ENCODE data around the gene MVB12B.

MVB12B gene

GRCh38 chr9:126406075-126406667 lies 79.5 kb downstream of the MVB12B start:
- H3K4me3 Mint-ChIP-seq, result no peak overlapping the region
- no peak overlapping the region for H3K27ac Mint-ChIP-seq
- no peak for ATAC-seq
- H3K4me1 Mint-ChIP-seq, result peaks cover 4% of the 10 kb centered on the region
- no peaks in the 10 kb centered on the region for H3K9me3 Mint-ChIP-seq
- no peaks in the 10 kb centered on the region for H3K27me3 Mint-ChIP-seq
- no peaks in the 10 kb centered on the region for H3K36me3 Mint-ChIP-seq

GRCh38 chr9:126407114-126407870 lies 80.7 kb downstream of the MVB12B start:
- H3K9me3 Mint-ChIP-seq, result no peaks in the 10 kb centered on the region
- peaks cover 15% of the 10 kb centered on the region for H3K4me1 Mint-ChIP-seq
- H3K27ac Mint-ChIP-seq, result no peak overlapping the region
- no peaks in the 10 kb centered on the region for H3K36me3 Mint-ChIP-seq
- H3K4me3 Mint-ChIP-seq, result no peak overlapping the region
- ATAC-seq, result no peak
- no peaks in the 10 kb centered on the region for H3K27me3 Mint-ChIP-seq

DNA sequence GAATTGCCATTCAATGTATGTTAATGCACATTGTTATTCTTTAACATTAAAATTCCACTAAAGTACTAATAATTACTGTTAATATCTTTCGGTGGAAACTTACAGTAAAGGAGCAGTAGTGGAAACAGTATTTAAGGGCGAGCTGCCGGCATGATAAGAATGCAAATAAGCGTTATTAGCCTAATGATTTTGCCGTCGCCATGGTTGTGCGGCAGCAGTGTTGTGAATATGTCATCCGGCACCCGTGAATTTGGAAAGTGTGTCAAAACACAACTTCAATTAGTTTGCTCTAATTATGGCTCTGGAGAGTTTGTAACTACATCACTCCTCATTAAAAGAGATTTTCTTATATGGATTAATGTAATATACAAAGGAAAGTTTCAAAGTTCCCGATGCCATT lies 81.4 kb downstream of the MVB12B start:
- no peaks in the 10 kb centered on the region for H3K27me3 Mint-ChIP-seq
- ATAC-seq, result no peak
- no peak overlapping the region for H3K27ac Mint-ChIP-seq
- no peaks in the 10 kb centered on the region for H3K36me3 Mint-ChIP-seq
- H3K4me3 Mint-ChIP-seq, result no peak overlapping the region
- peaks cover 22% of the 10 kb centered on the region for H3K4me1 Mint-ChIP-seq
- H3K9me3 Mint-ChIP-seq, result no peaks in the 10 kb centered on the region

- no peak for ATAC-seq
- Mint-ChIP-seq H3K36me3 (no peaks in the 10 kb centered on the region), H3K27me3 (no peaks in the 10 kb centered on the region), H3K4me1 (peaks cover 24% of the 10 kb centered on the region), H3K4me3 (no peak overlapping the region), H3K9me3 (no peaks in the 10 kb centered on the region), H3K27ac (no peak overlapping the region)
Observed at GRCh38 chr9:126410229-126410628, 83.6 kb downstream of the MVB12B start.

GRCh38 chr9:126411225-126411947 lies 84.8 kb downstream of the MVB12B start:
- peaks cover 7% of the 10 kb centered on the region for H3K36me3 Mint-ChIP-seq
- peak overlapping the region; percentile 52 for H3K4me3 Mint-ChIP-seq
- H3K9me3 Mint-ChIP-seq, result no peaks in the 10 kb centered on the region
- ATAC-seq, result peak; percentile 82
- peak overlapping the region; percentile 35 for H3K27ac Mint-ChIP-seq
- peaks cover 24% of the 10 kb centered on the region for H3K4me1 Mint-ChIP-seq
- H3K27me3 Mint-ChIP-seq, result no peaks in the 10 kb centered on the region

DNA sequence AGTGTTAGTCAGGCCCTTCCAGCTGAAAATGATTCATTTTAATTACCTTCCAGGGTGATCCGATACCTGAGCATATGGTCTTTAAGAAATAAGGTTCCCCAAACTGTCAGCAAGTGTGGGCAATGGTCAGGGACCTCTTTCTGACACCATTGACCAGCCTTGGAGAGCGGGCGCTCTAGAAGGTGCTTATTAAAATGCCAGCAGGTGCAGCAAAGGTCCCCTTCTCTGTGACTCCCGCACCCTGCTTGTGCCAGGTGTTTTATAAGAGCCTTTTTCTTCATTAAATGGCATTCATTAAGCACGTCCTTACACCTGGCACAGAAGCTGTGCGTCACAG lies 85.3 kb downstream of the MVB12B start:
- Mint-ChIP-seq H3K27me3 (no peaks in the 10 kb centered on the region), H3K4me3 (peak overlapping the region; percentile 52), H3K36me3 (peaks cover 7% of the 10 kb centered on the region), H3K9me3 (no peaks in the 10 kb centered on the region), H3K27ac (peak overlapping the region; percentile 35), H3K4me1 (peaks cover 24% of the 10 kb centered on the region)
- no peak for ATAC-seq

DNA sequence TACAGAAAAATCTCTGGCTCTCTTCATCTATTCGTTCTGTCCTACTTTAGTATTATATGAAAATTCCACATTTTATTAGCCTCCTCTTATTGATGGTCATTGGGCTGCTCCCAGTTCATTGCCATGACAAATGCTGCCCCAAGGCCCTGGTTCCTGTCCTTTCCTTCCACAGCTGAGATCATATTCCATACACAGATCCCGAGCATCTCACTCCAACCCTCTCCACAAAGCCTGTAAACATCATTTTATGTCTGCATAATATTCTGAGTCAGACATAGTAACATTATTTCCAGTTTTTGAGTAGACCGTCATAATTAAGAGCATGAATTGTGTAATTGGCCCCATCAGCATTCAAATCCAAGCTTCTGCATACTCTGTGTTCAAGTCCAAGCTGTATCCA lies 86.3 kb downstream of the MVB12B start:
- H3K4me1 Mint-ChIP-seq, result peaks cover 24% of the 10 kb centered on the region
- peaks cover 7% of the 10 kb centered on the region for H3K36me3 Mint-ChIP-seq
- no peak overlapping the region for H3K27ac Mint-ChIP-seq
- H3K9me3 Mint-ChIP-seq, result no peaks in the 10 kb centered on the region
- ATAC-seq, result no peak
- no peak overlapping the region for H3K4me3 Mint-ChIP-seq
- H3K27me3 Mint-ChIP-seq, result no peaks in the 10 kb centered on the region

DNA sequence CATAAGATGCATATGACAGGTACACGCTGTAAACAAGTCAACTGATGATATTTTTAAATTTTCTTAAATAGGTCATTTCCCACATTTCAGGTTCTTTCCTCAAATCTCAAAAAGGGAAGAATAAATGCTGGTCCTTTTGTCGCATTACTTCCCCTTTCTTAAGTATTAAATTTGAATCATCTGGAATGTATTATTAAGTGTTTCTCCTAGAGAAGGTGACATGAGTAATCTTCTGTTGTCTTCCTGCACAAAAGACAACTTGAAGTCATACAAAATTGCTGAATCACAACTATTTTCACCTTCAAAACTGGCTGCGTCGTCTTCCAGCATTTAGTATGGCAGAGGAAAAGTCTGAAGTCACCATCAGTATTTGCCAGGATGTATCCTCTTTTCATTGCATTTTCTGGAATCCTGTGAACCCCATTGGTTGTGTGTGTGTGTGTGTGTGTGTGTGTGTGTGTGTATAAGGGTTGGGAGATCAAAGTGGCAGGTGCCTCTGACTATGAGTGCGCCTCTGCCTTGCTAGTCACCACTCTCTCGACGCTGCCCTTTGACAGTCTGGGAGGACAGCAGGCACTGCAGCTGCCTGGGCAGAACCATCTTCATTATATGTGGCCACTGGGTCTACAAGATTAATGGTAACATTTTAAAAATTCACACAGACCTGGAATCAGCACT lies 86.9 kb downstream of the MVB12B start:
- Mint-ChIP-seq H3K36me3 (peaks cover 7% of the 10 kb centered on the region), H3K4me1 (peaks cover 24% of the 10 kb centered on the region), H3K27ac (no peak overlapping the region)

DNA sequence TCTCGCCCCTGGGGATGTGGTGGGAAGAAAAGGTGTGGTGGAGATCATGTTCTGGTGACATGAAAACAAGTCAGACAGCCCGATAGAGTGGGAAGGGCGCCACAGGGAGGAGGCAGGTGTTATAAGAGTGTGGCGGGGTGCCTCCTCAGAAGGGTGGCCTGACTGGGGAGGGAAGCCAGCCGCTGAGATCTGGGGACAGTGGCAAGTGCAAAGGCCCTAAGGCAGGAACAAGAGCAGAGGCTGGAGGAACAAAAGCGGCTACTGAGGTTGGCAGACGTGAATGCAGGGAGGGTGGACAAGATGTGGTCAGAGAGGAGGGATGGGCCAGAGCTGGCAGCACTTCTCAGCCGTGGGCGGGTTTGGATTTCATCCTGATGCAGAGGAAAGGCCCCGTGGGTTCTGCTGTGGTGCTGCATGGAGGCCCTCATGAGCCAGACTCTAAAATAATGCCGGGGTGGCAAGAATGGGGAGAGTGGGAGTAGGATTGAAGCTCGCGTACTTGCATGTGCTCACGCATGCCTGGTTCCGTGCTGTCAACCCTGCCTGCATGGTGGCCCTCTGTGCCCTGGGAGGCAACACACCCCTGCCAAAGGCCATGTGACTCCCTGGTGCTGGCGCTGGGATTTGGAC lies 89.2 kb downstream of the MVB12B start:
- H3K4me1 Mint-ChIP-seq, result peaks cover 24% of the 10 kb centered on the region
- H3K36me3 Mint-ChIP-seq, result peaks cover 7% of the 10 kb centered on the region
- no peak overlapping the region for H3K27ac Mint-ChIP-seq
- no peak overlapping the region for H3K4me3 Mint-ChIP-seq
- ATAC-seq, result no peak
- no peaks in the 10 kb centered on the region for H3K27me3 Mint-ChIP-seq
- no peaks in the 10 kb centered on the region for H3K9me3 Mint-ChIP-seq

More for the DNA sequence above, 86.9 kb downstream of the MVB12B start:
- ATAC-seq, result no peak
- Mint-ChIP-seq H3K4me3 (no peak overlapping the region), H3K27me3 (no peaks in the 10 kb centered on the region), H3K9me3 (no peaks in the 10 kb centered on the region)

GRCh38 chr9:126417043-126417442 lies 90.4 kb downstream of the MVB12B start:
- peaks cover 7% of the 10 kb centered on the region for H3K36me3 Mint-ChIP-seq
- H3K27ac Mint-ChIP-seq, result no peak overlapping the region
- H3K4me3 Mint-ChIP-seq, result no peak overlapping the region
- no peaks in the 10 kb centered on the region for H3K27me3 Mint-ChIP-seq
- no peak for ATAC-seq
- H3K4me1 Mint-ChIP-seq, result peaks cover 12% of the 10 kb centered on the region
- no peaks in the 10 kb centered on the region for H3K9me3 Mint-ChIP-seq

GRCh38 chr9:126417684-126418083 lies 91.1 kb downstream of the MVB12B start:
- Mint-ChIP-seq H3K27ac (no peak overlapping the region), H3K36me3 (peaks cover 7% of the 10 kb centered on the region), H3K4me1 (peaks cover 6% of the 10 kb centered on the region), H3K27me3 (no peaks in the 10 kb centered on the region), H3K9me3 (no peaks in the 10 kb centered on the region), H3K4me3 (no peak overlapping the region)
- no peak for ATAC-seq

GRCh38 chr9:126418608-126419007 lies 92.0 kb downstream of the MVB12B start:
- H3K4me1 Mint-ChIP-seq, result no peaks in the 10 kb centered on the region
- no peak overlapping the region for H3K4me3 Mint-ChIP-seq
- H3K27me3 Mint-ChIP-seq, result no peaks in the 10 kb centered on the region
- H3K9me3 Mint-ChIP-seq, result no peaks in the 10 kb centered on the region
- no peak for ATAC-seq
- H3K27ac Mint-ChIP-seq, result no peak overlapping the region
- peaks cover 7% of the 10 kb centered on the region for H3K36me3 Mint-ChIP-seq

- Mint-ChIP-seq H3K27ac (no peak overlapping the region), H3K27me3 (peaks cover 5% of the 10 kb centered on the region)
Observed at GRCh38 chr9:126419475-126419874, 92.8 kb downstream of the MVB12B start.

GRCh38 chr9:126420135-126420534 lies 93.5 kb downstream of the MVB12B start:
- no peak for ATAC-seq
- no peak overlapping the region for H3K27ac Mint-ChIP-seq
- H3K9me3 Mint-ChIP-seq, result no peaks in the 10 kb centered on the region
- peaks cover 15% of the 10 kb centered on the region for H3K36me3 Mint-ChIP-seq
- H3K4me3 Mint-ChIP-seq, result no peak overlapping the region
- no peaks in the 10 kb centered on the region for H3K4me1 Mint-ChIP-seq
- H3K27me3 Mint-ChIP-seq, result peaks cover 11% of the 10 kb centered on the region

More at GRCh38 chr9:126419475-126419874, 92.8 kb downstream of the MVB12B start:
- no peaks in the 10 kb centered on the region for H3K4me1 Mint-ChIP-seq
- H3K4me3 Mint-ChIP-seq, result no peak overlapping the region
- H3K36me3 Mint-ChIP-seq, result peaks cover 11% of the 10 kb centered on the region
- no peak for ATAC-seq
- no peaks in the 10 kb centered on the region for H3K9me3 Mint-ChIP-seq
